ENCODE data around the gene SIPA1L2.

The SIPA1L2 gene

GRCh38 chr1:232635279-232635678, 5.3 kb upstream of the SIPA1L2 start:
- in situ Hi-C loops (cut with MboI; ENCODE audit: low sequenced_read_pairs, unreplicated experiment) = loop anchor here (10.0 to 25.0 kb wide), 2 partner anchors 610 to 773 kb away; no protein-coding TSS in a partner anchor
- TF ChIP-seq CTCF (IDR thresholded peaks at IDR 0.05; ENCODE audit: borderline replicate concordance, control extremely low read depth, extremely low read depth, insufficient read depth, missing control alignments) = no peak
- DNase-seq (ENCODE audit: low spot score) = no peak

- no peak for DNase-seq (ENCODE audit: low spot score)
- no peak for TF ChIP-seq CTCF (IDR thresholded peaks at IDR 0.05; ENCODE audit: borderline replicate concordance, control extremely low read depth, extremely low read depth, insufficient read depth, missing control alignments)
- in situ Hi-C loops (cut with MboI; ENCODE audit: low sequenced_read_pairs, unreplicated experiment) = loop anchor here (10.0 to 25.0 kb wide), 2 partner anchors 611 to 772 kb away; no protein-coding TSS in a partner anchor
Measured at GRCh38 chr1:232634096-232634495, 4.2 kb upstream of the SIPA1L2 start.

GRCh38 chr1:232630894-232631195, 912 bp upstream of the SIPA1L2 start:
- no peak for DNase-seq (ENCODE audit: low spot score)
- no peak for TF ChIP-seq CTCF (IDR thresholded peaks at IDR 0.05; ENCODE audit: borderline replicate concordance, control extremely low read depth, extremely low read depth, insufficient read depth, missing control alignments)
- in situ Hi-C loops (cut with MboI; ENCODE audit: low sequenced_read_pairs, unreplicated experiment) = loop anchor here (10.0 to 25.0 kb wide), 2 partner anchors 614 to 769 kb away; no protein-coding TSS in a partner anchor

- TF ChIP-seq CTCF (IDR thresholded peaks at IDR 0.05; ENCODE audit: borderline replicate concordance, control extremely low read depth, extremely low read depth, insufficient read depth, missing control alignments) = no peak
- in situ Hi-C loops (cut with MboI; ENCODE audit: low sequenced_read_pairs, unreplicated experiment) = loop anchor here (10.0 to 25.0 kb wide), 2 partner anchors 615 to 767 kb away; no protein-coding TSS in a partner anchor
- no peak for DNase-seq (ENCODE audit: low spot score)
Measured at GRCh38 chr1:232629250-232630046, 485 bp downstream of the SIPA1L2 start.

- no peak for DNase-seq (ENCODE audit: low spot score)
Measured at GRCh38 chr1:232628335-232629249, 1.3 kb downstream of the SIPA1L2 start.

More at GRCh38 chr1:232628335-232629249, 1.3 kb downstream of the SIPA1L2 start:
- in situ Hi-C loops (cut with MboI; ENCODE audit: low sequenced_read_pairs, unreplicated experiment) = loop anchor here (25.0 kb wide), 1 partner anchor 766 kb away; no protein-coding TSS in a partner anchor
- TF ChIP-seq CTCF (IDR thresholded peaks at IDR 0.05; ENCODE audit: borderline replicate concordance, control extremely low read depth, extremely low read depth, insufficient read depth, missing control alignments) = no peak
